HUES6 (cell line): Measurements from ENCODE around the gene RABL3.

Experiments
- H3K27ac ChIP-seq: 2 replicates; pipeline ENCODE4 v1.7.0; 2013; ENCODE audit warnings: low read depth, mild to moderate bottlenecking, low read length, inconsistent platforms
- H3K27me3 ChIP-seq: 2 replicates; pipeline ENCODE4 v1.6.1; 2013; ENCODE audit warnings: low read length; ENCODE audit not compliant: control insufficient read depth, insufficient read depth
- H3K36me3 ChIP-seq: 2 replicates; pipeline ENCODE4 v1.6.1; 2013; ENCODE audit warnings: low read length; ENCODE audit not compliant: control insufficient read depth, insufficient read depth
- H3K4me1 ChIP-seq: 2 replicates; pipeline ENCODE4 v1.6.1; 2013; ENCODE audit warnings: low read length; ENCODE audit not compliant: control insufficient read depth, insufficient read depth
- H3K4me3 ChIP-seq: 2 replicates; pipeline ENCODE4 v1.5.1; 2013; ENCODE audit warnings: low read depth, low read length
- H3K9ac ChIP-seq: one replicate; pipeline ENCODE4 v1.6.1; 2013; ENCODE audit warnings: mild to moderate bottlenecking, low read length
- H3K9me3 ChIP-seq: 2 replicates; pipeline ENCODE4 v1.6.1; 2013; ENCODE audit warnings: low read depth, low read length; ENCODE audit not compliant: control insufficient read depth, insufficient read depth

Gene RABL3

GRCh38 chr3:120713262-120713661, 29.1 kb downstream of the RABL3 start:
- Histone ChIP-seq H3K27ac (no peak overlapping the region), H3K4me1 (peaks cover 3% of the 10 kb centered on the region; the same call in 1 of the 2 replicates), H3K9me3 (no peaks in the 10 kb centered on the region), H3K36me3 (no peaks in the 10 kb centered on the region), H3K27me3 (no peaks in the 10 kb centered on the region), H3K4me3 (no peak overlapping the region), H3K9ac (no peak overlapping the region)

GRCh38 chr3:120710369-120710768, 31.9 kb downstream of the RABL3 start:
- H3K4me3 ChIP-seq = no peak overlapping the region
- H3K36me3 ChIP-seq = no peaks in the 10 kb centered on the region
- H3K9me3 ChIP-seq = no peaks in the 10 kb centered on the region
- no peak overlapping the region for H3K9ac ChIP-seq
- peaks cover 3% of the 10 kb centered on the region; the same call in 1 of the 2 replicates for H3K4me1 ChIP-seq
- no peaks in the 10 kb centered on the region for H3K27me3 ChIP-seq
- no peak overlapping the region for H3K27ac ChIP-seq

DNA sequence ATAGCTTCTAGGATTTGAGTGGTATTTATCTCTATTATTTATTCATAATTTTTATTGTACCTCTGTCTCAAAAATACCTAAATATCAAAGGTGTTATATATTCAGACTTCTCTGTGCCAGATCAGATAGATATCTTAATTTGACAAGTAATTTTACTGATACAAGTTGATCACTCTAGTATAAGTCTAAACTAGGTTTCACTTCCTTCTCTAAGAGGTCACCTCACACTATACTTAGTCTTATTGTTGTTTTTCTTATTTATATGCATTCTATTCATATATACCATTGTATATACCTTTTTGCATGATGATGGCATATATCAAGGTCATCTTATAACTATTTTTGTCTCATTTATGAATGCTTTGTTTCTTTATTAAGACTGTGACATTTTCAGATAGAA, 33.9 kb downstream of the RABL3 start:
- peaks cover 3% of the 10 kb centered on the region; the same call in 1 of the 2 replicates for H3K4me1 ChIP-seq
- H3K36me3 ChIP-seq = no peaks in the 10 kb centered on the region
- no peak overlapping the region for H3K27ac ChIP-seq
- no peaks in the 10 kb centered on the region for H3K9me3 ChIP-seq
- no peaks in the 10 kb centered on the region for H3K27me3 ChIP-seq
- no peak overlapping the region for H3K9ac ChIP-seq
- no peak overlapping the region for H3K4me3 ChIP-seq

DNA sequence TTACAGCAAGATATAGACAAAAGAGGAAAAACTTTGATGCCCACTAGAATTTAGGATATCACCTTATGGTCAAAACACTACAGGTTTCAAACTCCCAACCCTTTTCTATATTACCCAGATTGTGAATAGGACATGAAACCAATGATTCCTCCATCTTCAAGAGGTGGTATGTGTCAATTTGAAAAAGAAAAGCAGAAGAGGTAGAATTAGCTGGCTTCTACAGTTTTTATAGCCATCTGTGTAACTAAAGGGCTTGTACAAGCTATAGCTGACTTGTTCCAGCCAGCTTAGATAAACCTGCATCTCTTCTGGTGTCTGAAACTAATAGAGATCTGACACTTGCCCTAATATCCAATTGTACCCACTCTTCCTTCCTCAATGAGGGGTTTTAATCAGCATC, 35.4 kb downstream of the RABL3 start:
- Histone ChIP-seq H3K4me3 (no peak overlapping the region), H3K36me3 (no peaks in the 10 kb centered on the region), H3K27me3 (no peaks in the 10 kb centered on the region), H3K9ac (no peak overlapping the region), H3K4me1 (no peaks in the 10 kb centered on the region), H3K9me3 (no peaks in the 10 kb centered on the region), H3K27ac (no peak overlapping the region)

DNA sequence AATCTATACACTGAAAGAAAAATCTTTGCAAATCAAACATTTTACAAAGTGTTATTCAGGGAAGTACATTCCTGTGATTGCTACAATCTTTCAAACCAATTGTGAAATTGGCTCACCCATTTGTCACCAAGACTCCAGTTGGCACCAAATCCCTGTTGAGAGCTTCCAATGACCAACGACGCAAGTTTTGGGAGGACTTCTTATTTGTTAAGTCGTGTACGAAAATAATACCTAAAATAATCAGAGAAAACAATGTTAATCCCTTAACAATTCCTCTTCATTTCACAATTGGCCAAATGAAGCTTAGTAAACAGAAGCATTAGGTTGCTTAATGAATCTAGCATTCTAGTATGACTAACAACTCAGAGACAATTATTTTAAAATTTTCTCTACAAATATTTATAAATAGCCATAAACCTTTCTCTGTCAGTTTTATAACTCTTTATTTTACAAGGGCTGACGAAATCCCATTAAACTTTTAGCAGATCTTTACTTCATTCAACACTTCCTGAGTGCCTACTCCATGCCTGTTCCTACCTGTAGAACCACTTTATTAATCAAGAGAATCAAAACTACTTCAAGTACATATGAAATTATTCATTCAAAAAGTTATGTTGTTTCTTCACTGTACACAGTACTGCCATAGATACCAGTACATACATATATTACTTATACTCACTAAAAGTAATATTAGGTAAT, 36.3 kb downstream of the RABL3 start:
- H3K36me3 ChIP-seq = no peaks in the 10 kb centered on the region
- no peaks in the 10 kb centered on the region for H3K9me3 ChIP-seq
- H3K27me3 ChIP-seq = no peaks in the 10 kb centered on the region
- no peak overlapping the region for H3K9ac ChIP-seq
- no peak overlapping the region for H3K27ac ChIP-seq
- H3K4me3 ChIP-seq = no peak overlapping the region
- no peaks in the 10 kb centered on the region for H3K4me1 ChIP-seq

GRCh38 chr3:120699333-120699732, 43.0 kb downstream of the RABL3 start:
- H3K4me1 ChIP-seq = peaks cover 14% of the 10 kb centered on the region; the same call in 1 of the 2 replicates
- H3K9me3 ChIP-seq = no peaks in the 10 kb centered on the region
- no peak overlapping the region for H3K27ac ChIP-seq
- H3K27me3 ChIP-seq = no peaks in the 10 kb centered on the region
- no peak overlapping the region for H3K4me3 ChIP-seq
- no peaks in the 10 kb centered on the region for H3K36me3 ChIP-seq
- no peak overlapping the region for H3K9ac ChIP-seq

DNA sequence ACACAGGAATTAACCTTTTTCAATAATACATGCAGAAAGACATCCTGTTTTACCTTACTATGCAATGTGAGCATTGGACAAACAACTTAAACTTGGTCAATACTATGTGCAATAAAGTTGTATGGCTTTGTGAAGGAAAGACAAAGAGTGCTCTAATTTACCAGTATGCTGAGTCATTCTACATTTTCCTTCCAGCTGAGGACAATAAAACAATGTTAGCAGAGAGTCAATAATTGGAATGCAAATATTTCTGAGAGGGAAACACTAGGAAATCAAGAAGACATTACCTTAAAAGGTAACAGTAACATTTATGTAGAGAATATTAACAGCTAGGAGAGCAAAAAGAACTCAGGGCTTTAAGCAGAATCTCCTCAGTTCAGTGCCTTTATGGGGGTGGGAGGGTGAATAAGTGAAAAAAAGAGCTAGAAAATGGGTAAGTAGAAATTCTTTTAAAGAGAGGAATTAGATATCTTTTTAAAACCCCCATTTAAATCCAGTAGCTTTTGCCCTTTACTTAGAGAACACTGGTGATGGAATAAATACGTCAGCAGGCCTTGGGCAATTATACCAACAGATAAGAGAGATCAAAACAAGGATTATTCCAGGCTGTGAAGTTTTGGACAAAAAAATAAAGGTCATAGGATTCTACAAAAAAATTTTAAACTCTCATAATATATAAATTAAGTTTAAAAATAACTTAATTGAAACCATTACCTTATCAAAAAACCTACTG, 48.7 kb downstream of the RABL3 start:
- peak overlapping the region; percentile 76 for H3K27ac ChIP-seq
- 0 out of 2 replicates have a peak, but pooled peaks cover 2% of the 10 kb centered on the region for H3K36me3 ChIP-seq

DNA sequence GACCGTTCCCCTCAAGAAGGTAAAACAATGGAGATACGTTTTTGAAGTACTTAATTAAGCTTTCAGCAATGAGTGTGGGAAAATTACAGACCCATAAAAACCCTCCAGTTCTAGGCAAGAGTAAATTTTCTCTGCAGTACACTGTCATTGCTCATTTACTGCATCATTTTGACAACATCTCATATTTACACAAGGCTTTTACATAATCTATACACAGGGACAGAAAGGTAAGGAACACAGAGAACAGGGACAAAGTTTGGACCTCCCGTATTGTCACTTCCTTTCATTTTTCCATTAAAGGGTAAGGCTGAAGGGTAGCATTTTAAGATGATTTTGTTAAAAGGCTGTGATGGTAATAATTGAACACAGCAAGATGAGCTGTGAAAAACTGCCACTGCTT, 52.9 kb downstream of the RABL3 start:
- Histone ChIP-seq H3K4me3 (no peak overlapping the region), H3K4me1 (peaks cover 17% of the 10 kb centered on the region), H3K9me3 (no peaks in the 10 kb centered on the region), H3K9ac (no peak overlapping the region), H3K27me3 (no peaks in the 10 kb centered on the region), H3K36me3 (0 out of 2 replicates have a peak, but pooled peaks cover 2% of the 10 kb centered on the region), H3K27ac (no peak overlapping the region)

More for the DNA sequence above, 48.7 kb downstream of the RABL3 start:
- H3K9ac ChIP-seq = no peak overlapping the region
- peaks cover 30% of the 10 kb centered on the region for H3K4me1 ChIP-seq
- H3K9me3 ChIP-seq = no peaks in the 10 kb centered on the region
- no peaks in the 10 kb centered on the region for H3K27me3 ChIP-seq
- no peak overlapping the region for H3K4me3 ChIP-seq

DNA sequence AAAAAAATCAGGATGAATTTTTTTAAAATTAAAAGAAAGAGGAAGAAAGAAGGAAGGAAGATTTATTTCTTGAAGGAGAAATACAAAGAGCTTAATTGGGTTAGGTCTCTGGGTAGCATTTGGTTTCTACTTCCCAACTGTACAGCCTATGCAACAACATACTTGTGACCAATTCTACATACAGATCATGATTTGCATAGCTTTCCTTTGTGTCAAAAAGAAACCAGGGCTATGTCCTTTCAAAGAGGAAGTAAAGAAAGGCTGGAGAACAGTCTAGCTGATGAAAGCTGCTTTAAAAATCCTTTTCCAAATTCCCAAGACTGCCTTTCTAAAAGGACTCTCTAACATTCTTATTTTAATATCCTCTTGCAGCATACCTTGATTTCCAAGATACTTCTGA, 54.2 kb downstream of the RABL3 start:
- no peak overlapping the region for H3K4me3 ChIP-seq
- no peaks in the 10 kb centered on the region for H3K27me3 ChIP-seq
- H3K4me1 ChIP-seq = peaks cover 7% of the 10 kb centered on the region; the same call in 1 of the 2 replicates
- no peak overlapping the region for H3K27ac ChIP-seq
- 0 out of 2 replicates have a peak, but pooled peaks cover 2% of the 10 kb centered on the region for H3K36me3 ChIP-seq
- H3K9me3 ChIP-seq = no peaks in the 10 kb centered on the region
- H3K9ac ChIP-seq = no peak overlapping the region

DNA sequence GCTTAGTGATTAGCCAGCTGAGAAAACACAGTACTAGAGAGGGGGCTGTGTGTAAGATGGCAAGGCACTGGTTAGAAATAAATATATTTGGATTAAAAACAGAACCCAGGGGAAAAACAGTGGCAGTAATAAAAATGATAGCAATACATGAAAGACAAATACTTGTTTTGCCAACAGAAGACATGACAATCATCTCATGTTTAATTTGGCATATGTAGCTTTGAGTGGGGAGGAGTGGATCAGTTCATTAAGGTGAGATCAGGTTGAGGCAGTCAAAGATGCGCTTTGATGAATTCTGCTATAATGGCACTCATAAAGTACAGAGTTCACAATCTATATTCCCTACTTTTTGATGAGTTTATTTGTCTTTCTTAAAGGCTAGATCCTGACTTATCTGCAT, 56.9 kb downstream of the RABL3 start:
- Histone ChIP-seq H3K4me3 (no peak overlapping the region), H3K27me3 (no peaks in the 10 kb centered on the region), H3K36me3 (0 out of 2 replicates have a peak, but pooled peaks cover 2% of the 10 kb centered on the region), H3K27ac (no peak overlapping the region), H3K9me3 (no peaks in the 10 kb centered on the region), H3K4me1 (0 out of 2 replicates have a peak, but pooled peaks cover 11% of the 10 kb centered on the region), H3K9ac (no peak overlapping the region)

- H3K27ac ChIP-seq = no peak overlapping the region
- H3K4me1 ChIP-seq = 0 out of 2 replicates have a peak, but pooled peaks cover 11% of the 10 kb centered on the region
- 0 out of 2 replicates have a peak, but pooled peaks cover 2% of the 10 kb centered on the region for H3K36me3 ChIP-seq
- H3K4me3 ChIP-seq = no peak overlapping the region
- no peaks in the 10 kb centered on the region for H3K27me3 ChIP-seq
- H3K9me3 ChIP-seq = peaks cover under 1% of the 10 kb centered on the region; the same call in 1 of the 2 replicates
- H3K9ac ChIP-seq = no peak overlapping the region
Observed at GRCh38 chr3:120684896-120685295, 57.4 kb downstream of the RABL3 start.
